ENCODE results near the gene PCDH9.

PCDH9 gene

GRCh38 chr13:66534561-66534960 is 695.6 kb downstream of the PCDH9 start:
- Histone ChIP-seq H3K27ac (replicated peaks) (no peak overlapping the region), H3K27me3 (ENCODE audit: insufficient read depth, poor library complexity, severe bottlenecking) (no peaks in the 10 kb centered on the region), H3K4me3 (replicated peaks; ENCODE audit: insufficient read depth, low read length) (no peak overlapping the region)
- no peak for TF ChIP-seq GABPA (IDR thresholded peaks at IDR 0.05; ENCODE audit: low read depth)
- TF ChIP-seq, protein P1, sequence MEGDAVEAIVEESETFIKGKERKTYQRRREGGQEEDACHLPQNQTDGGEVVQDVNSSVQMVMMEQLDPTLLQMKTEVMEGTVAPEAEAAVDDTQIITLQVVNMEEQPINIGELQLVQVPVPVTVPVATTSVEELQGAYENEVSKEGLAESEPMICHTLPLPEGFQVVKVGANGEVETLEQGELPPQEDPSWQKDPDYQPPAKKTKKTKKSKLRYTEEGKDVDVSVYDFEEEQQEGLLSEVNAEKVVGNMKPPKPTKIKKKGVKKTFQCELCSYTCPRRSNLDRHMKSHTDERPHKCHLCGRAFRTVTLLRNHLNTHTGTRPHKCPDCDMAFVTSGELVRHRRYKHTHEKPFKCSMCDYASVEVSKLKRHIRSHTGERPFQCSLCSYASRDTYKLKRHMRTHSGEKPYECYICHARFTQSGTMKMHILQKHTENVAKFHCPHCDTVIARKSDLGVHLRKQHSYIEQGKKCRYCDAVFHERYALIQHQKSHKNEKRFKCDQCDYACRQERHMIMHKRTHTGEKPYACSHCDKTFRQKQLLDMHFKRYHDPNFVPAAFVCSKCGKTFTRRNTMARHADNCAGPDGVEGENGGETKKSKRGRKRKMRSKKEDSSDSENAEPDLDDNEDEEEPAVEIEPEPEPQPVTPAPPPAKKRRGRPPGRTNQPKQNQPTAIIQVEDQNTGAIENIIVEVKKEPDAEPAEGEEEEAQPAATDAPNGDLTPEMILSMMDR (IDR thresholded peaks at IDR 0.05; ENCODE audit: insufficient read depth, low read length): no peak
- no peak for DNase-seq (ENCODE audit: low read depth in 1 of 2, low spot score in 1 of 2)

DNA sequence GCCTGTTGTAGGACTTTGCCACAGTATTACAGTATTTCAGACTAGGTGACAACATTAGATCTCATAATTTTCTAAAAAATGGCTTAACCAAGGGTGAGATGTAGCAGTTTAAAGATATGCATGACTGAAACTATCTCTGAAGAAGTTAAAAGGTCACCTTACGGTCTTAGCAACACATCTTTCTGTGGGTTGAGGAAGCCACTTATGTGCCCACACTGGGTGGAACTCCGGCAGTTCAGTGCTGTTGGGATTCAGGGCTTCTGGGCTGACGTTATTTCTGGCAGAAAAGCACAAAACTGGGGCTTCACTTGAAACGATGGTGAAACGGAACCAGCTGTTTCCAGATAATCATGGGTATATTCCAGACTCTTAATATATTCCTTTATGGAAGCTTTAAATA is 697.3 kb downstream of the PCDH9 start:
- TF ChIP-seq, protein P1 (IDR thresholded peaks at IDR 0.05; ENCODE audit: insufficient read depth, low read length): no peak
- no peak for TF ChIP-seq POLR2AphosphoS5 (IDR thresholded peaks at IDR 0.05; ENCODE audit: low read depth)
- TF ChIP-seq GABPA (IDR thresholded peaks at IDR 0.05; ENCODE audit: low read depth): no peak
- TF ChIP-seq, protein P2, sequence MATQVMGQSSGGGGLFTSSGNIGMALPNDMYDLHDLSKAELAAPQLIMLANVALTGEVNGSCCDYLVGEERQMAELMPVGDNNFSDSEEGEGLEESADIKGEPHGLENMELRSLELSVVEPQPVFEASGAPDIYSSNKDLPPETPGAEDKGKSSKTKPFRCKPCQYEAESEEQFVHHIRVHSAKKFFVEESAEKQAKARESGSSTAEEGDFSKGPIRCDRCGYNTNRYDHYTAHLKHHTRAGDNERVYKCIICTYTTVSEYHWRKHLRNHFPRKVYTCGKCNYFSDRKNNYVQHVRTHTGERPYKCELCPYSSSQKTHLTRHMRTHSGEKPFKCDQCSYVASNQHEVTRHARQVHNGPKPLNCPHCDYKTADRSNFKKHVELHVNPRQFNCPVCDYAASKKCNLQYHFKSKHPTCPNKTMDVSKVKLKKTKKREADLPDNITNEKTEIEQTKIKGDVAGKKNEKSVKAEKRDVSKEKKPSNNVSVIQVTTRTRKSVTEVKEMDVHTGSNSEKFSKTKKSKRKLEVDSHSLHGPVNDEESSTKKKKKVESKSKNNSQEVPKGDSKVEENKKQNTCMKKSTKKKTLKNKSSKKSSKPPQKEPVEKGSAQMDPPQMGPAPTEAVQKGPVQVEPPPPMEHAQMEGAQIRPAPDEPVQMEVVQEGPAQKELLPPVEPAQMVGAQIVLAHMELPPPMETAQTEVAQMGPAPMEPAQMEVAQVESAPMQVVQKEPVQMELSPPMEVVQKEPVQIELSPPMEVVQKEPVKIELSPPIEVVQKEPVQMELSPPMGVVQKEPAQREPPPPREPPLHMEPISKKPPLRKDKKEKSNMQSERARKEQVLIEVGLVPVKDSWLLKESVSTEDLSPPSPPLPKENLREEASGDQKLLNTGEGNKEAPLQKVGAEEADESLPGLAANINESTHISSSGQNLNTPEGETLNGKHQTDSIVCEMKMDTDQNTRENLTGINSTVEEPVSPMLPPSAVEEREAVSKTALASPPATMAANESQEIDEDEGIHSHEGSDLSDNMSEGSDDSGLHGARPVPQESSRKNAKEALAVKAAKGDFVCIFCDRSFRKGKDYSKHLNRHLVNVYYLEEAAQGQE (IDR thresholded peaks at IDR 0.05; ENCODE audit: insufficient replicate concordance, low read depth): no peak
- no peak for TF ChIP-seq SPI1 (IDR thresholded peaks at IDR 0.05; ENCODE audit: borderline replicate concordance, low read depth)

DNA sequence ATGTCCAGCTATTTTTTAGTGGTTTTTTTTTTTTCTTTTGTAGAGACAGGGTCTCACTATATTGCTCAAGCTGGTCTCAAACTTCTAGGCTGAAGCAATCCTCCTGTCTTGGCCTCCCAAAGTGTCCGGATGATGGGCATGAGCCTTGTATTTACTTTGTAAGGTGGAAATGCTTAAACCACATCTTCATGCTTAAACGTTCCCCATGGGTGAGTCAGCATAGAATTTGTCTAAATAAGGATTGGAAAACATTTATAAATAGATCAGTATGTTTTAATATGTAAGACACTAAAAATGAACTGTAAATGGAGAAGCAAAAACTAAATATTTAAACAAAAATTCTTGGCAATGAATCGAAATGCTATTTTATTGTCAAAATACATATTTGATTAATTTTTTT is 698.0 kb downstream of the PCDH9 start:
- DNase-seq (ENCODE audit: low read depth in 1 of 2, low spot score in 1 of 2): no peak
- TF ChIP-seq SPI1 (IDR thresholded peaks at IDR 0.05; ENCODE audit: borderline replicate concordance, low read depth): no peak
- TF ChIP-seq, protein P1 (IDR thresholded peaks at IDR 0.05; ENCODE audit: insufficient read depth, low read length): no peak
- TF ChIP-seq, protein P2 (IDR thresholded peaks at IDR 0.05; ENCODE audit: insufficient replicate concordance, low read depth): no peak
- no peak for TF ChIP-seq POLR2AphosphoS5 (IDR thresholded peaks at IDR 0.05; ENCODE audit: low read depth)
- no peak for TF ChIP-seq GABPA (IDR thresholded peaks at IDR 0.05; ENCODE audit: low read depth)
- Histone ChIP-seq H3K4me3 (replicated peaks; ENCODE audit: insufficient read depth, low read length) (no peak overlapping the region), H3K27ac (replicated peaks) (no peak overlapping the region), H3K27me3 (ENCODE audit: insufficient read depth, poor library complexity, severe bottlenecking) (no peaks in the 10 kb centered on the region)

More for the DNA sequence above, 697.3 kb downstream of the PCDH9 start:
- Histone ChIP-seq H3K27me3 (ENCODE audit: insufficient read depth, poor library complexity, severe bottlenecking) (no peaks in the 10 kb centered on the region), H3K4me3 (replicated peaks; ENCODE audit: insufficient read depth, low read length) (no peak overlapping the region), H3K27ac (replicated peaks) (no peak overlapping the region)
- no peak for DNase-seq (ENCODE audit: low read depth in 1 of 2, low spot score in 1 of 2)

DNA sequence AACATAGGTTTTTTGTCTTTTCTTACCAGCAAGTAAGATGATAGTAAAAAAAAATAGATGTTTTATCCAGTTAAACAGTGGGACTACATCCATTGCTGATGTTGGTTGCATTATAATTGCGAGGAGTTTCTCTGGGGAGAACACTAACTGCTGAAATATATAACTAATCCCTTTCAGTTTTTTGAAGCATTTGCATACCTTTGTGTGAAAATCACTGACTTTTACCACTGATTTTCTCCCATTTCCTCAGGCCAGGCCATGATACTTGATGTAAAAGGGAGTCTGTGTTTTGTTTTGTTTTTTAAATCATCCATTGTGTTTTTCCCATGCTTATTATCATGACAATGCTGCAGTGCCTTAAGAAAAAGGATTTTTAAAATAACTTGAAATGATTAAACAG is 699.5 kb downstream of the PCDH9 start:
- Histone ChIP-seq H3K27me3 (ENCODE audit: insufficient read depth, poor library complexity, severe bottlenecking) (no peaks in the 10 kb centered on the region), H3K4me3 (replicated peaks; ENCODE audit: insufficient read depth, low read length) (no peak overlapping the region), H3K27ac (replicated peaks) (no peak overlapping the region)
- no peak for DNase-seq (ENCODE audit: low read depth in 1 of 2, low spot score in 1 of 2)
- TF ChIP-seq POLR2AphosphoS5 (IDR thresholded peaks at IDR 0.05; ENCODE audit: low read depth) (no peak), GABPA (IDR thresholded peaks at IDR 0.05; ENCODE audit: low read depth) (no peak), SPI1 (IDR thresholded peaks at IDR 0.05; ENCODE audit: borderline replicate concordance, low read depth) (no peak)
- TF ChIP-seq, protein P2 (IDR thresholded peaks at IDR 0.05; ENCODE audit: insufficient replicate concordance, low read depth): no peak
- TF ChIP-seq, protein P1 (IDR thresholded peaks at IDR 0.05; ENCODE audit: insufficient read depth, low read length): no peak
